ENCODE measurements around the gene LINGO3.

LINGO3 gene

DNA sequence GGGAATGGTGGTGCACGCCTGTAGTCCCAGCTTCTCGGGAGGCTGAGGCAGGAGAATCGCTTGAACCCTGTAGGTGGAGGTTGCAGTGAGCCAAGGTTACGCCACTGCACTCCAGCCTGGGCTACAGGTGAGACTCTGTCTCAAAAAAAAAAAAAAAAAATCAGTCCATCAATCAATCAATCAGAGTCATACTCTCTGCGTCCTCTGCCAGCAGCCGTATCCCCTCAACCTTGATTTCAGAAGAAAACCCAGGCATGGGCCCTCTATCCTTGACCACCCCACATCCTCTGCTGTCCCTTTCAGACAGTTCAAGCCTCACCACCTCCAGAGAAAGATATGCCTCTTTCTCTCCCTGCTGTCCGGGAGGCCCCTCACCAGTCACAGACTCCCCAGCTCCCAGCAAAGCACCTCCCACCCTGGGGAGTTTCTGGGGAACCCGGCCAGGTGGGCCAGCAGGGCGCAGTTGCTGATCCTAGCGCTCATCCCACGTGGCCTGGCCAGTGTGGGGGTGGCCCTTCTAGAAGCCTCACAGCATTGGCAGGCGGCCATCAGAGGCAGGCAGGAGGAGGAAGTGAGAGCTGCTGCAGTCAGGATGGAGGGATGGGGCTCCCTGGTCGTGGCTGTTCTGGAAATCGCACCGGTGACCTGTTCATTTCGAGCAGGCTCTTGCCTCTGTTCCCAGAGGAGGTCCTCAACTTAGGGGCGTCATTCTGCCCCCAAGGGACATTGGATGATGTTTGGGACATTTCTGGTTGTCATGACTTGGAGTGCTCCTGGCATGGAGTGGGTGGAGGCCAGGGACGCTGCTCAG is 41.6 kb downstream of the LINGO3 start:
- DNase-seq (ENCODE audit: low read depth in 2 of 2), result no peak

- no peak for DNase-seq (ENCODE audit: low read depth in 2 of 2)
These were observed 46.3 kb downstream of the LINGO3 start for GRCh38 chr19:2261438-2262172.

DNA sequence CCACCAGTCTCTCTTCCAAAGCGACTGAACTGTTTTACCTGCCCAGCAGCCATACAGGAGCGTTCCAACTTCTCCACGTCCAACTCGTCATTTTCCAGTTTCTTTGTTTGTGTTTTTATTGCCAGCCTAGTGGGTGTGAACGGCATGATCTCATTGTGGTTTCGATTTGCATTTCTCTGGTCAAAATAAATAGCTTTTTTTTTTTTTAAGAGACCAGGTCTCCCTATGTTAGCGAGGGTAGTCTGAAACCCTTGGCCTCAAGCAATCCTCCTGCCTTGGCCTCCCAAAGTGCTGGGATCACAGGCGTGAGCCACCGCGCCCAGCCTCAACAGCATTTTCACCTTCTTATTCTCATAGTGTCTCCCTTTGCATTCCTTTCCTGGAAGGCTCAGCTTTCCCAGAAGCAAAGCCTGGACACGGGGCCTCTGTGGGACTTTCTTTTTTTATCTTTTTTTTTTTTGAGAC is 47.6 kb downstream of the LINGO3 start:
- no peak for DNase-seq (ENCODE audit: low read depth in 2 of 2)

- DNase-seq (ENCODE audit: low read depth in 2 of 2), result no peak
These were observed 48.6 kb downstream of the LINGO3 start for GRCh38 chr19:2259336-2259735.

Data from stimulated activated CD4-positive, alpha-beta T cell treated with anti-CD3 and anti-CD28 coated beads, Interleukin-12 subunit alpha, Interleukin-12 subunit beta, amount 100 ng/mL, for 24 hours (primary cell).